Spleen (tissue), 11 donors: ENCODE results near the gene RAD51B. TPM values are rescaled to one million over a fixed set of nuclear protein-coding genes. Genes with fewer than 3 reads are reported as not detected.

Source experiments
- DNase-seq: peaks from one replicate; pipeline ENCODE4 v3.0.0-alpha.2; 2020
- H3K27ac ChIP-seq, 8 donors: fragments of 200-600 bp; sonication (generic) in 7 of 8; 1 replicate in 4 of 8; 2 replicates in 4 of 8; pipeline versions ENCODE4 v1.5.0 to v1.8.0; 2016 to 2021; ENCODE audit warnings: inconsistent platforms in 4 of 8, mild to moderate bottlenecking in 4 of 8, moderate library complexity in 1 of 8
- H3K27me3 ChIP-seq, 7 donors: fragments of 200-600 bp; sonication (generic) in 6 of 7; replicated peaks in 1 of 7; 1 replicate in 4 of 7; 2 replicates in 3 of 7; pipeline versions ENCODE4 v1.5.0 to v1.8.0; 2016 to 2021; ENCODE audit warnings: inconsistent platforms in 3 of 7, mild to moderate bottlenecking in 1 of 7
- H3K36me3 ChIP-seq, 6 donors: fragments of 200-600 bp; sonication (generic) in 5 of 6; 1 replicate in 4 of 6; 2 replicates in 2 of 6; pipeline versions ENCODE4 v1.5.0 to v1.8.0; 2016 to 2021; ENCODE audit warnings: inconsistent platforms in 2 of 6
- H3K4me1 ChIP-seq, 6 donors: fragments of 200-600 bp; sonication (generic) in 5 of 6; 1 replicate in 3 of 6; 2 replicates in 3 of 6; pipeline versions ENCODE4 v1.5.0 to v1.8.0; 2016 to 2021; ENCODE audit warnings: inconsistent platforms in 3 of 6
- H3K4me3 ChIP-seq, 8 donors: fragments of 200-600 bp; sonication (generic) in 7 of 8; 1 replicate in 4 of 8; 2 replicates in 4 of 8; pipeline versions ENCODE4 v1.5.0 to v1.8.0; 2016 to 2021; ENCODE audit warnings: inconsistent platforms in 4 of 8, mild to moderate bottlenecking in 4 of 8, moderate library complexity in 2 of 8
- H3K9me3 ChIP-seq, 8 donors: fragments of 200-600 bp; sonication (generic) in 7 of 8; 1 replicate in 4 of 8; 2 replicates in 4 of 8; pipeline versions ENCODE4 v1.5.0 to v1.8.0; 2016 to 2021; ENCODE audit warnings: inconsistent platforms in 4 of 8
- CTCF ChIP-seq, 11 experiments: fragments of 200-600 bp in 7 of 11; fragments of 450-650 bp in 4 of 11; sonication (generic) in 4 of 11; IDR thresholded peaks in 8 of 11; conservative IDR thresholded peaks in 3 of 11; 1 replicate in 7 of 11; 2 replicates in 4 of 11; pipeline versions ENCODE4 v1.4.0 to v1.8.0; 2016 to 2021; ENCODE audit warnings: antibody characterized with exemption in 11 of 11, inconsistent platforms in 4 of 11, mild to moderate bottlenecking in 1 of 11
- POLR2A ChIP-seq, 3 donors: fragments of 450-650 bp; IDR thresholded peaks; one replicate each; pipeline ENCODE4 v1.5.1; 2017; ENCODE audit warnings: antibody characterized with exemption in 3 of 3, mild to moderate bottlenecking in 1 of 3
- POLR2AphosphoS5 ChIP-seq, 3 donors: sonication (generic); formaldehyde crosslinking; IDR thresholded peaks; one replicate each; pipeline ENCODE4 v1.5.1; 2017; ENCODE audit warnings: antibody characterized with exemption in 3 of 3
- WGBS, 5 donors: extraction: QIAGEN DNeasy Blood & Tissue Kit in 3 of 5; methylation state at CpG; one replicate each; pipeline versions ENCODE4 v1.1.5 to v1.1.7; 2013 to 2018; 5-methylcytosine and 5-hydroxymethylcytosine counted together
- intact Hi-C: fragments of 100-400 bp; cut with DNase I; formaldehyde crosslinking; loops from one replicate; pipeline ENCODE4 v1.15.0; 2023; ENCODE audit warnings: low total_unique reads
- polyA plus RNA-seq, 3 donors: library from polyadenylated mRNA; stranded (reverse); fragments of 200-250 nt; gene quantifications; one replicate each; pipeline ENCODE4 v1.2.1, GENCODE V29; 2013
- total RNA-seq, 7 donors: library from RNA; depleted of rRNA in 3 of 7; stranded (reverse); fragments of >200 nt in 3 of 7; fragmentation: NEBNext Ultra II Directional in 4 of 7; extraction: Animal tissue kit (Norgen Biotek cat#: 25700) in 4 of 7; gene quantifications; one replicate each; pipeline versions ENCODE4 v1.1.0 to v1.2.1, GENCODE V29; 2016 to 2021
- donor health status: healthy with polysubstance abuse.
- donor health status: DM: no; HTN: no; CAD: no; lungs with moderate emphysema.
- donor health status: DM: no; HTN: no; CAD: no.
- donor health status: Bipolar disorder and iron deficiency.
- donor health status: healthy.
- donor health status: DM: no; HTN: no; CAD: no.
- donor health status: DM: yes; HTN: yes; CAD: no.

The RAD51B gene
- total and polyA plus RNA-seq, 10 donors, result 4.2 to 43.7 (median 29.8) TPM

GRCh38 chr14:68166731-68167382, 347.3 kb downstream of the RAD51B start:
- Histone ChIP-seq H3K9me3 (no peaks in the 10 kb centered on the region), H3K27me3 (no peaks in the 10 kb centered on the region), H3K27ac (no peak overlapping the region), H3K36me3 (no peaks in the 10 kb centered on the region), H3K4me1 (no peaks in the 10 kb centered on the region), H3K4me3 (no peak overlapping the region)
- intact Hi-C loops, result no loop called here
- no peak for TF ChIP-seq POLR2A (IDR thresholded peaks at IDR 0.05)
- TF ChIP-seq POLR2AphosphoS5 (IDR thresholded peaks at IDR 0.05), result no peak
- TF ChIP-seq CTCF (IDR thresholded peaks at IDR 0.05 in 8 of 11, conservative IDR thresholded peaks at IDR 0.05 in 3 of 11), result no peak
- no peak for DNase-seq
- 46 to 61% (median 48%) methylated on average over 3 of the region's 3 CpGs for WGBS, 5 donors

- H3K36me3 ChIP-seq, result no peaks in the 10 kb centered on the region
- no peaks in the 10 kb centered on the region for H3K27me3 ChIP-seq
- H3K9me3 ChIP-seq, result no peaks in the 10 kb centered on the region
- H3K27ac ChIP-seq, result no peak overlapping the region
- 77 to 87% (median 79%) methylated on average over 5 of the region's 5 CpGs for WGBS, 5 donors
- peaks cover 0 to 2% (median under 1%) of the 10 kb centered on the region in 6 donors for H3K4me1 ChIP-seq
- no peak overlapping the region for H3K4me3 ChIP-seq
- intact Hi-C loops, result no loop called here
- DNase-seq, result no peak
- TF ChIP-seq CTCF (IDR thresholded peaks at IDR 0.05 in 8 of 11, conservative IDR thresholded peaks at IDR 0.05 in 3 of 11) (no peak), POLR2A (IDR thresholded peaks at IDR 0.05) (no peak), POLR2AphosphoS5 (IDR thresholded peaks at IDR 0.05) (no peak)
Observed at GRCh38 chr14:68167383-68168087, 348.0 kb downstream of the RAD51B start.

- peaks cover 0 to 7% (median 2%) of the 10 kb centered on the region in 6 donors for H3K4me1 ChIP-seq
- 78 to 86% (median 83%) methylated on average over 1 of the region's 1 CpG for whole genome bisulfite sequencing, 5 donors
- no peaks in the 10 kb centered on the region for H3K9me3 ChIP-seq
- H3K27me3 ChIP-seq, result no peaks in the 10 kb centered on the region
- peak overlapping the region in 3 of 8 donors; percentile 27 to 50 (median 37) for H3K27ac ChIP-seq
- no peak for TF ChIP-seq POLR2A (IDR thresholded peaks at IDR 0.05)
- TF ChIP-seq POLR2AphosphoS5 (IDR thresholded peaks at IDR 0.05), result no peak
- TF ChIP-seq CTCF (IDR thresholded peaks at IDR 0.05 in 8 of 11, conservative IDR thresholded peaks at IDR 0.05 in 3 of 11), result no peak
- H3K4me3 ChIP-seq, result no peak overlapping the region
- no peaks in the 10 kb centered on the region for H3K36me3 ChIP-seq
- DNase-seq, result no peak
- intact Hi-C loops, result no loop called here
Observed at GRCh38 chr14:68168460-68169109, 349.0 kb downstream of the RAD51B start.

GRCh38 chr14:68172216-68172615, 352.6 kb downstream of the RAD51B start:
- Histone ChIP-seq H3K36me3 (no peaks in the 10 kb centered on the region), H3K27ac (no peak overlapping the region), H3K4me3 (no peak overlapping the region), H3K4me1 (peaks cover 0 to 7% (median 2%) of the 10 kb centered on the region in 6 donors), H3K9me3 (no peaks in the 10 kb centered on the region), H3K27me3 (no peaks in the 10 kb centered on the region)
- no peak for DNase-seq
- WGBS, 5 donors, result 70 to 90% (median 85%) methylated on average over 3 of the region's 3 CpGs
- intact Hi-C loops, result no loop called here
- TF ChIP-seq POLR2AphosphoS5 (IDR thresholded peaks at IDR 0.05) (no peak), POLR2A (IDR thresholded peaks at IDR 0.05) (no peak), CTCF (IDR thresholded peaks at IDR 0.05 in 8 of 11, conservative IDR thresholded peaks at IDR 0.05 in 3 of 11) (no peak)
